ENCODE data around the gene SLC2A6. TPM values are rescaled to one million over a fixed set of nuclear protein-coding genes. Genes with fewer than 3 reads are reported as not detected.

The SLC2A6 gene
- polyA plus RNA-seq, 3 donors, result 1.3 to 1.6 (median 1.6) TPM

GRCh38 chr9:133485531-133486260 is 6.8 kb upstream of the SLC2A6 start:
- no peak for DNase-seq (ENCODE audit: extremely low read depth in 1 of 11, low read depth in 9 of 11, low spot score in 4 of 11)

GRCh38 chr9:133484671-133485437 is 6.0 kb upstream of the SLC2A6 start:
- no peak for DNase-seq (ENCODE audit: extremely low read depth in 1 of 11, low read depth in 9 of 11, low spot score in 4 of 11)

GRCh38 chr9:133483611-133484010 is 4.7 kb upstream of the SLC2A6 start:
- DNase-seq (ENCODE audit: extremely low read depth in 1 of 11, low read depth in 9 of 11, low spot score in 4 of 11), result no peak

- DNase-seq (ENCODE audit: extremely low read depth in 1 of 11, low read depth in 9 of 11, low spot score in 4 of 11), result no peak
Observed at GRCh38 chr9:133477992-133478850, 678 bp downstream of the SLC2A6 start.

- no peak for DNase-seq (ENCODE audit: extremely low read depth in 1 of 11, low read depth in 9 of 11, low spot score in 4 of 11)
Observed at GRCh38 chr9:133477461-133477860, 1.4 kb downstream of the SLC2A6 start.

GRCh38 chr9:133476941-133477340 is 2.0 kb downstream of the SLC2A6 start:
- no peak for DNase-seq (ENCODE audit: extremely low read depth in 1 of 11, low read depth in 9 of 11, low spot score in 4 of 11)

GRCh38 chr9:133476036-133476931 is 2.6 kb downstream of the SLC2A6 start:
- DNase-seq (ENCODE audit: extremely low read depth in 1 of 11, low read depth in 9 of 11, low spot score in 4 of 11), result no peak

- DNase-seq (ENCODE audit: extremely low read depth in 1 of 11, low read depth in 9 of 11, low spot score in 4 of 11), result no peak
Observed at GRCh38 chr9:133475292-133476012, 3.4 kb downstream of the SLC2A6 start.

GRCh38 chr9:133474853-133475252 is 4.0 kb downstream of the SLC2A6 start:
- DNase-seq (ENCODE audit: extremely low read depth in 1 of 11, low read depth in 9 of 11, low spot score in 4 of 11), result no peak

- DNase-seq (ENCODE audit: extremely low read depth in 1 of 11, low read depth in 9 of 11, low spot score in 4 of 11), result no peak
Observed at GRCh38 chr9:133474215-133474614, 4.7 kb downstream of the SLC2A6 start.

- no peak for DNase-seq (ENCODE audit: extremely low read depth in 1 of 11, low read depth in 9 of 11, low spot score in 4 of 11)
Observed at GRCh38 chr9:133473743-133474142, 5.2 kb downstream of the SLC2A6 start.

- no peak for DNase-seq (ENCODE audit: extremely low read depth in 1 of 11, low read depth in 9 of 11, low spot score in 4 of 11)
Observed at GRCh38 chr9:133472753-133473378, 6.0 kb downstream of the SLC2A6 start.

- no peak for DNase-seq (ENCODE audit: extremely low read depth in 1 of 11, low read depth in 9 of 11, low spot score in 4 of 11)
Observed at GRCh38 chr9:133472277-133472645, 6.6 kb downstream of the SLC2A6 start.

- DNase-seq (ENCODE audit: extremely low read depth in 1 of 11, low read depth in 9 of 11, low spot score in 4 of 11), result no peak
Observed at GRCh38 chr9:133471551-133472276, 7.2 kb downstream of the SLC2A6 start.

- DNase-seq (ENCODE audit: extremely low read depth in 1 of 11, low read depth in 9 of 11, low spot score in 4 of 11), result no peak
Observed at GRCh38 chr9:133470988-133471387, 7.9 kb downstream of the SLC2A6 start.

GRCh38 chr9:133470427-133470924 is 8.4 kb downstream of the SLC2A6 start:
- DNase-seq (ENCODE audit: extremely low read depth in 1 of 11, low read depth in 9 of 11, low spot score in 4 of 11), result no peak

Measured in renal cortex interstitium (tissue), 11 donors.